Fibroblast of lung (primary cell): ENCODE results near the gene SENP6.

Source experiments
- EZH2 ChIP-seq: IDR thresholded peaks from 2 replicates; pipeline ENCODE4 v1.5.1; 2012; ENCODE audit warnings: low read length, control low read depth, mild to moderate bottlenecking; ENCODE audit errors: missing control alignments
- TF ChIP-seq, protein P1 (sequence below), 2 donors: IDR thresholded peaks in 1 of 2; conservative IDR thresholded peaks in 1 of 2; 1 replicate in 1 of 2; 2 replicates in 1 of 2; pipeline ENCODE4 v1.5.1; 2011 to 2012; ENCODE audit warnings: low read length in 2 of 2, control low read depth in 1 of 2, inconsistent platforms in 1 of 2, low read depth in 1 of 2, mild to moderate bottlenecking in 1 of 2

DNA sequence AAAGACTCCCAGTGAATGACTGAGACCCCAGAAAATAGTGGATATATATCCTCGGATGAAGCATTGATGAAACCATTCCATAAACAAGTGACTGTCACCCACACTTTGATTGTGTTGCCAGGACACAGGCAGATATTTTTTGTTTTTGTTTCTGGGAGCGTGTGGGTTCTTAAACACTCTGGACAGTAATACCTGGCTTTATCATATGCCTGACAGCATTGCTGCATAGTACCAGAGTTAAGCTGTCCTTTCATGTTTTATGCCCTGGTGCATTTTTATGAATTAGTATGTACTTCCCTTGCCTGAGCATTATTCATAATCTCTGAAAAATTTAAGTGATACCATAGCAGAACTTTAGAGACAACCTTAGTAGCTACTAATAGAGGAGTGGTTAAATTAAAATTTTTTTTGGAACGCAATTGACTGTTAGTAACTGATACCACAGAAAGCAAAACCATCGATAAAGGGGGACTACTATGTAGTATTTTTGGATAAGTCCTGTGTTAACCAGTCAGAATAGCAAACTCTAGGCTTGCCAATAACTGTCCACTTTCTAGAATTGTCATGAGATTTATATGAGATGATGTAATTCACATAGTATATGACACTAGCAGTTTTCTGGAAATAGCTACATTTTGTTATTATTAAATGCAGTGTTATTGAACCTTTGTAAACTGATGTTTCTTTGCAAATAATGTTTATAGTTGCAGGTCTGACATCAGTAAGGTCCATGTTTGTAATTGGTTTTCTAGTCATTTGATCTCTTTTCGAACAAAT lies 30.4 kb downstream of the SENP6 start:
- TF ChIP-seq, protein P1, sequence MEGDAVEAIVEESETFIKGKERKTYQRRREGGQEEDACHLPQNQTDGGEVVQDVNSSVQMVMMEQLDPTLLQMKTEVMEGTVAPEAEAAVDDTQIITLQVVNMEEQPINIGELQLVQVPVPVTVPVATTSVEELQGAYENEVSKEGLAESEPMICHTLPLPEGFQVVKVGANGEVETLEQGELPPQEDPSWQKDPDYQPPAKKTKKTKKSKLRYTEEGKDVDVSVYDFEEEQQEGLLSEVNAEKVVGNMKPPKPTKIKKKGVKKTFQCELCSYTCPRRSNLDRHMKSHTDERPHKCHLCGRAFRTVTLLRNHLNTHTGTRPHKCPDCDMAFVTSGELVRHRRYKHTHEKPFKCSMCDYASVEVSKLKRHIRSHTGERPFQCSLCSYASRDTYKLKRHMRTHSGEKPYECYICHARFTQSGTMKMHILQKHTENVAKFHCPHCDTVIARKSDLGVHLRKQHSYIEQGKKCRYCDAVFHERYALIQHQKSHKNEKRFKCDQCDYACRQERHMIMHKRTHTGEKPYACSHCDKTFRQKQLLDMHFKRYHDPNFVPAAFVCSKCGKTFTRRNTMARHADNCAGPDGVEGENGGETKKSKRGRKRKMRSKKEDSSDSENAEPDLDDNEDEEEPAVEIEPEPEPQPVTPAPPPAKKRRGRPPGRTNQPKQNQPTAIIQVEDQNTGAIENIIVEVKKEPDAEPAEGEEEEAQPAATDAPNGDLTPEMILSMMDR (conservative IDR thresholded peaks at IDR 0.05 in 1 of 2, IDR thresholded peaks at IDR 0.05 in 1 of 2; ENCODE audit: low read depth in 1 of 2, low read length in 2 of 2), result no peak
- no peak for TF ChIP-seq EZH2
